ENCODE data around the gene RAB24.

RAB24 gene

DNA sequence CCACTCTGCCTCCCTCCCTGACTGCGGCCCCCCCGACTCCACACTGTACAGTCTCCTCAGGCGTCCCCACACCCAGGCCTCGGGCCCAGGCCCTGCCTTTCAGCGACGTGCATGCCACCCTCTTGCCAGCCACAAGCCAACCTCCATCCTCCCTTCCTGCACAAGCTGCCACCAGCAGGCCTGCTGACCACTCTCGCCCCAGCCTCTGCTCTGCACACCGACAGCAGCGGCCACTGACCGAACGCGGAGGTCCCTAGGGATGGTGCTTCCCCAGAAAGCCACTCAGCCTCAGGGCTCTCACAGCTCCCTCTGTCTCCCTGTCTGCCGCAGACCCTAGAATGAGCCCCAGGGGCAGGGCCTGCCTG, 29.4 kb upstream of the RAB24 start:
- no peak overlapping the region for H3K4me3 ChIP-seq (ENCODE audit: low read depth, low read length)
- TF ChIP-seq, protein P1, sequence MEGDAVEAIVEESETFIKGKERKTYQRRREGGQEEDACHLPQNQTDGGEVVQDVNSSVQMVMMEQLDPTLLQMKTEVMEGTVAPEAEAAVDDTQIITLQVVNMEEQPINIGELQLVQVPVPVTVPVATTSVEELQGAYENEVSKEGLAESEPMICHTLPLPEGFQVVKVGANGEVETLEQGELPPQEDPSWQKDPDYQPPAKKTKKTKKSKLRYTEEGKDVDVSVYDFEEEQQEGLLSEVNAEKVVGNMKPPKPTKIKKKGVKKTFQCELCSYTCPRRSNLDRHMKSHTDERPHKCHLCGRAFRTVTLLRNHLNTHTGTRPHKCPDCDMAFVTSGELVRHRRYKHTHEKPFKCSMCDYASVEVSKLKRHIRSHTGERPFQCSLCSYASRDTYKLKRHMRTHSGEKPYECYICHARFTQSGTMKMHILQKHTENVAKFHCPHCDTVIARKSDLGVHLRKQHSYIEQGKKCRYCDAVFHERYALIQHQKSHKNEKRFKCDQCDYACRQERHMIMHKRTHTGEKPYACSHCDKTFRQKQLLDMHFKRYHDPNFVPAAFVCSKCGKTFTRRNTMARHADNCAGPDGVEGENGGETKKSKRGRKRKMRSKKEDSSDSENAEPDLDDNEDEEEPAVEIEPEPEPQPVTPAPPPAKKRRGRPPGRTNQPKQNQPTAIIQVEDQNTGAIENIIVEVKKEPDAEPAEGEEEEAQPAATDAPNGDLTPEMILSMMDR (IDR thresholded peaks at IDR 0.05; ENCODE audit: borderline replicate concordance, insufficient read depth, low read depth, low read length), result no peak

DNA sequence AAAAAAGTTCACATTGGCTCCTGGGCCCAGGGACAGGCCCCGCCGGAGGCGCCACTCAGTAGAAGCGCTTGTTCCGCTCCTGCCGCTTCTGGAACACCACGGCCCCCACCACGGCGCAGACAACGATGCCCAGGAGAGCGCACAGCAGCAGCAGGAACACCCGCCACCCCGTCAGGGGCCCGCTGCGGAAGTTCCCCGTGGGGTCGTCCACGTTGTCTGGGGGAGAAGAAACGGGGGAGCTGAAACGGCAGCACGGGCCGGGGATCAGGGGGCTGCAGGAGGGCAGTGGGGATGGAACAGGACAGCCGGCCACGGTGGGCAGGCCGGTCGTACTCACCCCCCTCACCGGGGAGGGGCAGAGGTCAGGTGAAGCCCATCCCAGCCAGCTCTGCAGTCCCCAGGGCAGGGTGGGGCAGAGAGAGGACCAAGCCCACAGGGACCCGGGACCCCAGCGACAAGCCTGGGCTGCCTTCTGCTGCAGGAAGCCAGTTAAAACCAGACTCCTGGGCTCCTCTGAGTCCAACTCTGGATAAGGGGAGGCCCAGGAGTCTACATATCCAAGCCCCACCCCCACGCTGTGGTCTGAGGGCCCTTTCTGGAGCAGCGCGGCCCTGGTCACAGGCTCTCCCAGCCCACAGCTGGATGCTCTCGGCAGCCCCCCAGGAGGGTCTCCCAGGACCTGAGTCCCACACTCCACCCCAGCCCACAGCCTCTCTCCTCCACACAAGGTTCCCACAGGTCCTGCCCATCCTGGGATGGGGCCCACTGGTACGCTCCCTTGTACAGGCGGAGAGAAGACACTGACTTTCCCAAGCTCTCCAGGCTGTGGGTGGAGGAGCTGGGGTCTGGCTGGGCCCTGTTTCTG, 28.7 kb upstream of the RAB24 start:
- H3K4me3 ChIP-seq (ENCODE audit: low read depth, low read length), result no peak overlapping the region
- TF ChIP-seq, protein P1 (IDR thresholded peaks at IDR 0.05; ENCODE audit: borderline replicate concordance, insufficient read depth, low read depth, low read length), result no peak

DNA sequence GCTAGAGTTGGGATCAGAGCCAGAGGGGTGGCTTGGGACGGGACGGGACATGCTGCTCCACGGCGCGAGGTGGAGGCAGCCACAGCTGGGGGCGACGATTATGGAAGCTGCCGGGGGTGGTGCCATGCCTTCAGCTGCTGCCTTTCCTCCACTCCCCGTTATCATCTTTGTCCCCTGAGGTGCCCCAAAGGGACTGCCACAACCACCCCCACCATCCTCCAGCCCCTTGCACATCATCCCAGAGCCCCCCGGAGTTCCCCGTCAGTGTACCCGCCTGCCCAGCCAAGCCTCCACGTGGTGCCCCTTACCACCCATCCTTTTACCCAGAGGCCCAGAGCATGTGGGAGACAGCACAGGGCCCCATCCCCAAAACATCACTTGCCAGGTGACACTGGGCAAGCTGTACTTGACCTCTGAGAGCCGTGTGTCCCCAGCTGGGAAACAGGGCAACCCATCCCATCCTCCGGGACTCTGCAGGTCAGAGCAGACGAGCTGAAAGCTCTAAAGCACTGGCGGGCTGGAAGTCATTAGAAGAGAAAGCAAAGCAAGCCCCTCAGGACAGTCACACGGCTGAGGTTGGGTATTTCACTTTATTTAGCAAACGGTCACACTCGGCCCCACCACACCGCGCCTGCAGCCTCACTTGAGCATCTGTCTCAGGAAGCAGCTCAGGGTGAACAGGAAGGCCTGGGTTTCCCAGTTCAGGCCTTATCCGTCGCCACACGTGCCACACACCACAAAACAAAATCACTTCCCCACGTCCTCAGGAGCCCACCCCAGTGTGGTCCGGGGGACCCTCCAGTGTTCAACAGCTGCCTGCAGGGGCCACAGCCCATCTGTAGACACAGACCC, 27.7 kb upstream of the RAB24 start:
- TF ChIP-seq, protein P1 (IDR thresholded peaks at IDR 0.05; ENCODE audit: borderline replicate concordance, insufficient read depth, low read depth, low read length), result no peak
- no peak overlapping the region for H3K4me3 ChIP-seq (ENCODE audit: low read depth, low read length)

DNA sequence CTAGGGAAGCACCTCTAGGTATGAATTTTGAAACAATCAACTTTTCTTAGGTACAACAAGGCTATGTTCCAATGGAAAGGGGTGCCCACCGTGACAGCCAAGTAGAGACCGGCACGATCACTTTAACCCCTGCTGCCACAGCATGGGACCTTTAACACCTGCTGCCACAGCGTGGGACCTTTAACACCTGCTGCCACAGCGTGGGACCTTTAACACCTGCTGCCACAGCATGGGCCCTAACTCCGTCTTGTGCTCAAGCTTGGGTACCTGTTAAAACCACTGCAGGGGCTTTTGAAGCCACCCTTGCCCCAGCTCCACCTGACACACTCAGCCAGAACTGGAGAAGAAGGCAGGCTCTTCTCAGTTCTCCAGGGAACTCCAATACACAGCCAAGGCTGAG, 26.4 kb upstream of the RAB24 start:
- TF ChIP-seq, protein P1 (IDR thresholded peaks at IDR 0.05; ENCODE audit: borderline replicate concordance, insufficient read depth, low read depth, low read length), result no peak
- H3K4me3 ChIP-seq (ENCODE audit: low read depth, low read length), result no peak overlapping the region

DNA sequence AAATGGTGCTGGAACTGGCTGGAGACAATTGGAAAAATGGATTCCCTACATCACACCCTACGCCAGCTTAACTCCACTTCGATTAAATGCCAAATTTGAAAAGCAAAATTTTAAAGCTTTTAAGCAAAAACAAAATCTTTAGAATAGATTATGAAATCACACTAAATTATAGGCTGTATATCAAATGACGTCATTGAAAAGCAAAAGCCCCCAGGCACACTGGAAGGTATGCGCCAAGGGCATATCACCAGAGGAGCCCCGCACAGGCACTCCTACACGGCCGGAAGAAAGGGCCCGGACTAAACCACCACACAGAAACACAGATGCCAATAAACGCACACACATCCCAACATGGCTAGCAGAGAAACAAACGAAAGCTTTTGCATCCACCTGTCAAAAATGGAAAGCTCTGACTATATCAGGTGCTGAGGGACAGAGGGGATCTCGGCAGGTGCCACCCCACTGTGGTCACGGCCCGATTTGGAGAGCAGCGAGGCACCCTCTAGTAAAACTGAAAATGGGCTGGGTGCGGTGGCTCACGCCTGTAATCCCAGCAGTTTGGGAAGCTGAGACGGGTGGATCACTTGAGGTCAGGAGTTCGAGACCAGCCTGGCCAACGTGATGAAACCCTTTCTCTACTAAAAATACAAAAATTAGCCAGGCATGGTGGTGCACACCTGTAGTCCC, 25.2 kb upstream of the RAB24 start:
- H3K4me3 ChIP-seq (ENCODE audit: low read depth, low read length), result no peak overlapping the region
- TF ChIP-seq, protein P1 (IDR thresholded peaks at IDR 0.05; ENCODE audit: borderline replicate concordance, insufficient read depth, low read depth, low read length), result no peak

DNA sequence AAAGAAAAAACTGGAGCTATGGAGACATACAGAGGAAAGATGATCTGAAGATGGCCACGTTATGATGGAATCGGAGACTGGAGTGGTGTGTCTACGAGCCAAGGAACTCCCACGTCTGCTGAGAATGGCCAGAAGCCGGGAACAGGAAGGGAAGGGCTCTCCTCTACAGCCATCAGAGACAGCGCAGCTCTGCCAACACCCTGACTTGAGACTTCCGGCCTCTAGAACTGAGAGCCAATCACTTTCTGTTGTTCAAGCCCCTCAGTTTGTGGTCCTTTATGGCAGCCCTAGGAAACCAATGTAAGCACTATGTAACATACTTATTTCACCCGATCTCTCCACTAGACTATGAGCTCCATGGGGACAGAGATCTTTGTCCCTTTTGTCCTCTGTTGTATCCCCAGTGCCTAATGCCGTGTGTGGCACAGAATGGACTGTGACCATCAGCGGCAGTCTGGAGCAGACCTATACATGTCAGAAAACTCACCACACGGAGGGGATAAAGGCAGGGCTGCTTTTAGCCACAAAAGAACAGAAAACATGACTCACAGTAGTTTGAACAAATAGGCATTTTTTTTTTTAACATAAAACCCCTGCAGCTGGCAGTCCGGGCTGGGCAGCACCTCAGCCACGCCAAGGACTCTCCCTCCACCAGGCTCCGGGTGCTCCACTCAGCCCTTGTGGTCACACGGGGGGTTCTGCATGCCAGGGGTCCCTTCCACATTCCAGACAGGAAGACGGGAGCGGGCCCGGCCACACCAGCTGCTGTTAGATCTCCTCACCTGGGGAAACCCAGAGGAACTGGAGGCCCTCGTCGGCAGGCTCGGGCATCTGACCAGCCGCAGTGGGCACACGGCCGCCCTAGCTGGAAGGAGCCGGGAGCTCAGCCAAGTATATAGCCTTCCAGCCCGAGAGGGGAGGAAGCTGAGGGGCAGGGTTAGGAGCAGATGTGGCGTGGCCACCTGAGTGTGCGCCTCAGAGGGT, 24.3 kb upstream of the RAB24 start:
- TF ChIP-seq, protein P1 (IDR thresholded peaks at IDR 0.05; ENCODE audit: borderline replicate concordance, insufficient read depth, low read depth, low read length), result no peak

More for the DNA sequence above, 24.3 kb upstream of the RAB24 start:
- no peak overlapping the region for H3K4me3 ChIP-seq (ENCODE audit: low read depth, low read length)

Data from GM12875 (cell line).